Neural progenitor cell (in vitro differentiated cells): ENCODE results near the gene OTOS. TPM values are rescaled to one million over a fixed set of nuclear protein-coding genes. Genes with fewer than 3 reads are reported as not detected.

Experiments
- DNase-seq: peaks from one replicate; pipeline ENCODE4 v3.0.0-alpha.2; 2016; ENCODE audit warnings: low spot score
- H2AFZ ChIP-seq: fragments of 200-600 bp; sonication (generic); replicated peaks from 2 replicates; pipeline ENCODE4 v1.6.1; 2016; ENCODE audit warnings: antibody characterized with exemption
- H3F3A ChIP-seq: fragments of 200-600 bp; sonication (generic); 2 replicates; pipeline ENCODE4 v1.6.1; 2016; ENCODE audit warnings: antibody characterized with exemption, low read depth
- H3K27ac ChIP-seq: fragments of 200-600 bp; sonication (generic); 2 replicates; pipeline ENCODE4 v1.5.1; 2016; ENCODE audit warnings: mild to moderate bottlenecking
- H3K27me3 ChIP-seq: fragments of 200-600 bp; sonication (generic); 2 replicates; pipeline ENCODE4 v1.6.1; 2016; ENCODE audit warnings: mild to moderate bottlenecking, moderate library complexity
- H3K36me3 ChIP-seq: fragments of 200-600 bp; sonication (generic); 2 replicates; pipeline ENCODE4 v1.5.1; 2016
- H3K4me1 ChIP-seq: fragments of 200-600 bp; sonication (generic); 2 replicates; pipeline ENCODE4 v1.6.1; 2016; ENCODE audit warnings: mixed run types
- H3K4me2 ChIP-seq: fragments of 200-600 bp; sonication (generic); 2 replicates; pipeline ENCODE4 v1.6.1; 2016
- H3K4me3 ChIP-seq: fragments of 200-600 bp; sonication (generic); 2 replicates; pipeline ENCODE4 v1.5.1; 2016
- H3K79me2 ChIP-seq: fragments of 200-600 bp; sonication (generic); 2 replicates; pipeline ENCODE4 v1.6.1; 2016; ENCODE audit warnings: low read depth
- H3K9ac ChIP-seq: fragments of 200-600 bp; sonication (generic); 2 replicates; pipeline ENCODE4 v1.6.1; 2016
- H3K9me3 ChIP-seq: fragments of 200-600 bp; sonication (generic); 2 replicates; pipeline ENCODE4 v1.5.1; 2016; ENCODE audit warnings: low read depth
- H4K20me1 ChIP-seq: fragments of 200-600 bp; sonication (generic); 2 replicates; pipeline ENCODE4 v1.6.1; 2016; ENCODE audit warnings: low read depth
- H3K27ac Mint-ChIP-seq: 3 replicates; pipeline ENCODE4 v1.8.0; 2021; ENCODE audit warnings: mixed read lengths
- H3K27me3 Mint-ChIP-seq: 2 replicates; pipeline ENCODE4 v1.8.0; 2022; ENCODE audit warnings: low read depth, mild to moderate bottlenecking, inconsistent platforms, moderate library complexity, mixed read lengths; ENCODE audit not compliant: insufficient read depth
- H3K36me3 Mint-ChIP-seq: 3 replicates; pipeline ENCODE4 v1.8.0; 2021; ENCODE audit warnings: mixed read lengths
- H3K4me1 Mint-ChIP-seq: 3 replicates; pipeline ENCODE4 v1.8.0; 2021; ENCODE audit warnings: mixed read lengths
- H3K4me3 Mint-ChIP-seq: 3 replicates; pipeline ENCODE4 v1.8.0; 2021; ENCODE audit warnings: mild to moderate bottlenecking, moderate library complexity, mixed read lengths
- H3K9me3 Mint-ChIP-seq: 3 replicates; pipeline ENCODE4 v1.8.0; 2020; ENCODE audit warnings: mixed read lengths
- EZH2 ChIP-seq: fragments of 200-600 bp; sonication (generic); IDR thresholded peaks from 2 replicates; pipeline ENCODE4 v1.6.1; 2017; ENCODE audit warnings: antibody characterized with exemption, mild to moderate bottlenecking, moderate library complexity
- EZH2phosphoT487 ChIP-seq: fragments of 200-600 bp; sonication (generic); IDR thresholded peaks from 2 replicates; pipeline ENCODE4 v1.6.1; 2017; ENCODE audit warnings: antibody characterized with exemption
- total RNA-seq: library from RNA; depleted of rRNA; stranded (reverse); fragments of >200 nt; gene quantifications from 2 replicates; pipeline ENCODE4 v1.2.3, GENCODE V29; 2015; ENCODE audit warnings: low replicate concordance
- TF ChIP-seq, protein P1 (sequence below): fragments of 200-600 bp; sonication (generic); IDR thresholded peaks from 2 replicates; pipeline ENCODE4 v1.5.1; 2017; ENCODE audit warnings: antibody characterized with exemption, mild to moderate bottlenecking

The OTOS gene
- total RNA-seq, 1 donor from 2014 or later: not detected

DNA sequence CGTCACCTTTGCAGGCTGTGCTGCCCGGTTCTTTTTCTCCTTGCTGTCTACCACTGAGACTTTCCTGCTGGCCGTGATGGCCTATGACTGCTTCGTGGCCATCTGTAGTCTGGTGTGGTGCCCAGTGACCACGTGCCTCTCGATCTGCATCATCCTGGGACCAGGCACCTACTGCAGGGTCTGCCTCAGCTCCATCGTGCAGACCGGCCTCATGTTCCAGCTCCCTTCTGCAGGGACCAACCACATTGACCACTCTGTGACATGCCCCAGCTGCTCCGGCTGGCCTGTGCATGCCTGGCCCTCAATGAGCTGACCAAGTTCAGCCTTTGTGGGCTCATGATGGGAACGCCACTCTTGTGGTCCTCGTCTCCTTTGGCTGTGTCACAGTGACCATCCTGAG, 31.1 kb downstream of the OTOS start:
- no peak overlapping the region for H3K27ac ChIP-seq
- Mint-ChIP-seq H3K36me3 (no peaks in the 10 kb centered on the region), H3K27ac (no peak overlapping the region), H3K4me1 (no peaks in the 10 kb centered on the region), H3K9me3 (peaks cover 5% of the 10 kb centered on the region), H3K4me3 (no peak overlapping the region), H3K27me3 (peaks cover 3% of the 10 kb centered on the region)
- no peak overlapping the region for H2AFZ ChIP-seq
- H3K9ac ChIP-seq: no peak overlapping the region
- no peaks in the 10 kb centered on the region for H3K9me3 ChIP-seq
- no peaks in the 10 kb centered on the region for H4K20me1 ChIP-seq
- no peak overlapping the region for H3K4me3 ChIP-seq
- H3K79me2 ChIP-seq: no peaks in the 10 kb centered on the region
- no peaks in the 10 kb centered on the region for H3K36me3 ChIP-seq
- no peak overlapping the region for H3K4me2 ChIP-seq
- H3F3A ChIP-seq: no peaks in the 10 kb centered on the region
- no peaks in the 10 kb centered on the region for H3K27me3 ChIP-seq
- H3K4me1 ChIP-seq: no peaks in the 10 kb centered on the region
- no peak for DNase-seq
- TF ChIP-seq EZH2phosphoT487 (no peak), EZH2 (no peak)
- TF ChIP-seq, protein P1, sequence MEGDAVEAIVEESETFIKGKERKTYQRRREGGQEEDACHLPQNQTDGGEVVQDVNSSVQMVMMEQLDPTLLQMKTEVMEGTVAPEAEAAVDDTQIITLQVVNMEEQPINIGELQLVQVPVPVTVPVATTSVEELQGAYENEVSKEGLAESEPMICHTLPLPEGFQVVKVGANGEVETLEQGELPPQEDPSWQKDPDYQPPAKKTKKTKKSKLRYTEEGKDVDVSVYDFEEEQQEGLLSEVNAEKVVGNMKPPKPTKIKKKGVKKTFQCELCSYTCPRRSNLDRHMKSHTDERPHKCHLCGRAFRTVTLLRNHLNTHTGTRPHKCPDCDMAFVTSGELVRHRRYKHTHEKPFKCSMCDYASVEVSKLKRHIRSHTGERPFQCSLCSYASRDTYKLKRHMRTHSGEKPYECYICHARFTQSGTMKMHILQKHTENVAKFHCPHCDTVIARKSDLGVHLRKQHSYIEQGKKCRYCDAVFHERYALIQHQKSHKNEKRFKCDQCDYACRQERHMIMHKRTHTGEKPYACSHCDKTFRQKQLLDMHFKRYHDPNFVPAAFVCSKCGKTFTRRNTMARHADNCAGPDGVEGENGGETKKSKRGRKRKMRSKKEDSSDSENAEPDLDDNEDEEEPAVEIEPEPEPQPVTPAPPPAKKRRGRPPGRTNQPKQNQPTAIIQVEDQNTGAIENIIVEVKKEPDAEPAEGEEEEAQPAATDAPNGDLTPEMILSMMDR: no peak

DNA sequence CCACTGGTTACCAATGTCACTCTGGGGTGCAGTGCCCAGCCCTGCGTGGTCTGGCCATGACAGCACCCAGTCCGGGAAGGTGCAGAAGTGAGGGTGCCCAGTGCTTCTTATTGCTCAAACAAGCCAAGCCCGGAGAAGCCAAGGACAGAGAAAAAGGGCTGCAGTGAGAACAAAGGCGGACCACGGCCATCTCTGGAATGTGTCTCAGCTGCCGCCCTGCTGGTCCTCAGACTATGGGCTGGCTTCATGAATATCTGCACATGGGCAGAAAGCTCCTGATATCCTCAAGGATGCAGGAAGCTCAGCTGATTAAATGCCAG, 33.0 kb downstream of the OTOS start:
- H3K27me3 Mint-ChIP-seq: peaks cover 3% of the 10 kb centered on the region

DNA sequence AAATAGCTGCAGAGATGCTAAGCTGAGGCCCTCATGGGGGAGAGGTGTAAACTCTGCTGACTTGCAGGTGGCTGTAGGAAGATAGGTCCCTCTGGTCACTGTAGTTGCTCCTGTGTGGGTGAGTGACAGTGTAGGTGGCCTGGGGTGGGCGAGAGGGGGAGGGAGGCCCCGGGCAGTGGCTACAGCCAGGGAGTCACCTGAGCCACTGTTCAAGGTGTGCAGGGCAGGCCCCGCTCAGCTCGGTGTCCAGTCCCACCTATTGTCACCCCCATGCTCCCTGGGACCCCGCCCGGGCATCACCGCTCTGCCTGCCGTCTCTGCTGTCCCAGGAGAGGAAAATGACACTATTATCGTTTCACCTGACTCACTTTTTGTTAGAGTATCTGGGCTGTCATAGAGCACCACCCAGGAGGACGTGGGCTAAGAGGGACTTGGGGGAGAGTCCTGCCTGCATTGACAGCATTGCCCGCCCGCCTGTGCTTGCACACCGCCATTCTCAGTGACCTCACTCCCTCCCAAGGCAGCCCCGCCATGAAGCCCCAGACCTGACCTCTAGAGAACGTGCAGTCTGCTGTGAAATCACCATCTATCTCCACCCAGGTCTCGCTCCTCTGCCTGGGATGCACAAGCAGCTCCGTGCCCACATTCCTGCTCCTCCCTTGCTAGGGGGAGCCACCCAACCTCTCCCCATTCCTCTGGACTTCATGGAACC, 33.5 kb downstream of the OTOS start:
- Histone ChIP-seq H2AFZ (no peak overlapping the region), H3K27me3 (no peaks in the 10 kb centered on the region), H3K4me1 (no peaks in the 10 kb centered on the region), H3K27ac (no peak overlapping the region), H3K4me2 (no peak overlapping the region), H3K9me3 (no peaks in the 10 kb centered on the region), H3K36me3 (no peaks in the 10 kb centered on the region), H4K20me1 (no peaks in the 10 kb centered on the region), H3K79me2 (no peaks in the 10 kb centered on the region), H3K9ac (no peak overlapping the region), H3F3A (no peaks in the 10 kb centered on the region), H3K4me3 (no peak overlapping the region)
- Mint-ChIP-seq H3K27me3 (peaks cover 3% of the 10 kb centered on the region), H3K4me1 (no peaks in the 10 kb centered on the region), H3K36me3 (no peaks in the 10 kb centered on the region), H3K27ac (no peak overlapping the region), H3K4me3 (no peak overlapping the region), H3K9me3 (peaks cover 5% of the 10 kb centered on the region)
- TF ChIP-seq EZH2 (no peak), EZH2phosphoT487 (no peak)
- TF ChIP-seq, protein P1: no peak
- no peak for DNase-seq

More for the DNA sequence above, 33.0 kb downstream of the OTOS start:
- Histone ChIP-seq H3K4me2 (no peak overlapping the region), H4K20me1 (no peaks in the 10 kb centered on the region), H3K36me3 (no peaks in the 10 kb centered on the region), H3K79me2 (no peaks in the 10 kb centered on the region), H3K4me1 (no peaks in the 10 kb centered on the region), H3K27ac (no peak overlapping the region), H3F3A (no peaks in the 10 kb centered on the region), H3K27me3 (no peaks in the 10 kb centered on the region), H3K4me3 (no peak overlapping the region), H3K9ac (no peak overlapping the region), H2AFZ (no peak overlapping the region), H3K9me3 (no peaks in the 10 kb centered on the region)
- DNase-seq: peak; percentile 25
- Mint-ChIP-seq H3K9me3 (peaks cover 5% of the 10 kb centered on the region), H3K27ac (peak overlapping the region; percentile 33), H3K36me3 (no peaks in the 10 kb centered on the region), H3K4me3 (no peak overlapping the region), H3K4me1 (no peaks in the 10 kb centered on the region)
- TF ChIP-seq, protein P1: no peak
- no peak for TF ChIP-seq EZH2phosphoT487
- no peak for TF ChIP-seq EZH2
